KG1 (cell line): ENCODE results near the gene SORCS3.

Source experiments
- DNase-seq: peaks from one replicate; lab custom pipeline; 2025; lab: John Stamatoyannopoulos, UW

The SORCS3 gene

DNA sequence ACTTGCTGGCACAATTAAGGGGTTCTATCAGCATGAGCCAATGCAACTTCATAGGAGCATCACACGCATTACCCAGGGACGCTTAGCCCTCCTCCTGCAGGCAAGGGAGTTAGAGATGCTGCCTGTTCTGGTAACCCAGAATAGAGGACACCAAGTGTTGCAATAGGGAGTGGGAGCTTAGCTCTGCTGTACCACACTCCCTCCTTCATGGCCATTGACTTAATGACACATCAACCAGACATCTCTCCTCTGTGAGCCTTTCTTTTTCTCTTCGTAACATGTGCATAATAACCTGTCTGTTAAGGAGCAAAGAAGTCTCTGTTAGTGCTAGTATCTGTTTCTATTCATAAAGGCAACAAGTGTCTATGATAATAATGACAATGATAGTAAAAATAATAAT, 282.4 kb downstream of the SORCS3 start:
- DNase-seq = no peak

DNA sequence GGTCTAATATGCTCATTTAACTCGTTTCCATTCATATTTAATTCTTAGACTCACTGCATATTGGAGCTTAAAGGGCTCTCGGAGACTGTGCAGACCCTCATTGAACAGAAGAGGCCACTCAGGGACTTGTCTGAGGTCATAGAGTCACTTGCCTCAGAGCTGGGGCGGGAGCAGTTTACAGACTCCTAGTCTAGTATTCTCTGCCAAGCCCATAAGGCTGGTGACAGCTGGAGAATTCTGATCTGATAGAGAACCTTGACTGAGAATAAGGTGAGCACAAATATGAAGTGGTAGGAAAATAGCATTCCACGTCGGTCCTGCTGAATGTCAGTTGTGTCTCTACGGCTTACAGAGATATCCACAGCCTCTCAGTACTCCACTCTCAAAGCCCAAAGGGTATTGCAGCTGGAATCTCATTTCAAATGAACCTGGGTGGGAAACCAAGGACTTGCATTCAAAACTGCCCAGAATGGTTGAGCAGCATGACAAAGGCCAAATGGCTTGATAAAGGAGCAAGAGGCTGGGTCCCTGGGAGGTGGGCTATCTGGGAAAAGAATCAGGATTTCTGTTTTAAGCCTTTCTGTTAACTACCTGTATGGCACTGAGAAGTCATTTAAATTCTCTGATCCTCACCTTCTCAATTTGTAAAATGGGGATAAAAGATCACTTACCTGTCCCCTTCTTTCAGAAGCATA, 283.2 kb downstream of the SORCS3 start:
- DNase-seq = no peak

DNA sequence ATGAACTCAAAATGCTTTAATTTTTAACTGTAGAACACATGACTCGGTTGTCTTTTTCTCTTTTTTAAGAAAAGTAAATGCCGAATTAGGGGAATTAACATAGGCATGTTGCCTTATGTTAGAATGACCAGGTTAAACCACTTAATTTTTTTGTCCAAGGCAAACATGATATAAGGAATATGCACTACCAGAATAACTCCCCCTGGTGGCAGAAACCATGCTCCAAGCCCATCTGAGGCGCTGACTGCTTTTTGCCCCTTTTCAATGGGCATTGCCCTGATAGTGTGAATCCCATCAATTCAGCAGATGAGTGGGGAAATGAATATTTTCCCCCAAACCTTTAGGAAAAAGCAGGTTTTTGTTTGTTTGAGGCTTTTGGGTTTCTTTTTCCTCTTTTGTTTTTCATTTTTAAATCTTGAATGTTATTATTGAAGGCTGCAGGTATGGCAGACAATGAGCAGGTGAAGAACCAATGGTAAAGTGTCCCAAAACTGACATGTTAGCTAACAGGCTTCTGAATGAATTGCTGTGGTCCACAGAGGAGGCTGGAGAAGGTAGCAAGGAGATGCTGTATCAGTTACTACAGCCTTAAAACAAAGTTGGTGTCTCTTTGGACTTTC, 284.3 kb downstream of the SORCS3 start:
- no peak for DNase-seq

DNA sequence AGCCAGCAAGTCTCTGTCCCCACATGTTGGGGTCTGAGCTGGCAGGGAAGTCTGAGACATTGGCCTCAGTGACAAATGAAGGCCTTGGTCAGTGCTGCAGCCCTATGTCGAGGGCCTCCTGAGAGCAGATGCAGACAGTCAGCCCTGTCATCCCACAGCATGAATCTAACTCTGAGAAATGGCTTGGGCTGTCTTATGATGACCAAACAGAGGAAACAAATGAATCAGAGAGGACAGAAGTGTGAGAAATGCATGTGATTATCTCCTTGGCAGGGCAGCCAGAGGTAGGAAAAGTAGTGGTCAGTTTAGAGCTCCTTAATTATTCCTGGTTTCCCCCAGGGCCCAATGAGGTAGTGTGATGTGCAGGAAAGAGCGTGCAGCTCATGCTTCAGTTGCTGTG, 287.6 kb downstream of the SORCS3 start:
- no peak for DNase-seq

DNA sequence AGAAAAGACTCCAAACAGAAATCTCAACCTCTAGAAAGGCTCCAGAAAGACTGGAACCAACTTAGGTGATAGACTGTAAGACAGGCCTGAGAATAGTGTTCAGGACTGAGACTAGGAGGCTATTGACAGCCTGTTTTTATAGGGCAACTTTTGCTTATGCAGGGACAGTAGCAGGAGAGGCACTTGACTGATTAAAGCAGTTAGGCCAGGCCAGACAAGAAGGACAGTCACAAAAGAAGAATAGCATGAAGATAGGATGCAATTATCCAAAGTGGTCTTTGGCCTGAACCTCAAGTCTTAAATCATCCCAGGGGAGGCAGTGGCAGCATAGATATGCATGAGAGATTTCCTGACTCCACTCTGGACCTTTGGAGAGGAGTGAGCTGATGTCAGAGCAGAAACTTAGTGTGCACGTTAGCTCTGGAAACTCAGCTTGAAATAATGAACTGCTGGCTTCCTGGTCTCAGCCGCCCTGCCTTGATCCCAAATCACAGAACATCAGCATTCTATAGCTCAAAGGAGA, 290.6 kb downstream of the SORCS3 start:
- no peak for DNase-seq

DNA sequence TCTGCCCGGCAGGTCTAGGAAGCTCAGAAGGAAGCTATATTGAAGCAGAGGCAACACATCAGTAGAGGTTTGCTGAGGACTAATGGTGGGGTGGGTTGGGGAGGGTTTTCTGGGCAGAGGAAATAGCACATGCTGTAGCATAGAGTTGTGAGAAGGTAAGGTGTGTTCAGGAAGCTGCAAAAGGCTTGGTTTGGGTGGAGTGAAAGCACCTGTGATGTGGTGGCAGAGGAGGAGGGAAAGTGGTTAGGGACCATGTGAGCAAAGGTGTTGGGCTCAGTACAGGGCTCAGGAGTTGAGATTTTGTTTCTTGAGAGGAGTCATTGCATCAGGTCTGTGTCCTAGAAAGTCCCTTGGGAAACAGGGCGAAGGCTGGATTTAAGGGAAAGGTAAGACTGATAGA, 294.6 kb downstream of the SORCS3 start:
- no peak for DNase-seq

DNA sequence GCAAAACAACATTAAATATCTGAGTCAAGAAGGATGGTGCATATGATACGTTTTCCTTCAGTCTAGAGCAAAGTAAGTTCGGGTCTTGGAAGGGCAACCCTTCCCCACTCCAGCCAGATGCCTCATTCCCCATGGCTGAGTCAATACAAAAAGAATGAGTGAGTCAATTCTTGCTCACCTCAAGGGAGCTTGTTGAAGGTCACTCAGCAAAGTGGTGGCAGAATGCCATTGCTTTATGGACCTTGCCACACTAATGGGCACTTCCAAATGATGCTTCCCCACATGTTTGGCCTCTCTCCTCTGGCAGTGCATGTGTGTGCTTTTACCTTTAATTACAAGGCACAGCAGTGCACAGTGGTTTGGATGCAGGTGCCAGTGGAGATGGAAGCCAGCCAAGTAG, 296.5 kb downstream of the SORCS3 start:
- no peak for DNase-seq

DNA sequence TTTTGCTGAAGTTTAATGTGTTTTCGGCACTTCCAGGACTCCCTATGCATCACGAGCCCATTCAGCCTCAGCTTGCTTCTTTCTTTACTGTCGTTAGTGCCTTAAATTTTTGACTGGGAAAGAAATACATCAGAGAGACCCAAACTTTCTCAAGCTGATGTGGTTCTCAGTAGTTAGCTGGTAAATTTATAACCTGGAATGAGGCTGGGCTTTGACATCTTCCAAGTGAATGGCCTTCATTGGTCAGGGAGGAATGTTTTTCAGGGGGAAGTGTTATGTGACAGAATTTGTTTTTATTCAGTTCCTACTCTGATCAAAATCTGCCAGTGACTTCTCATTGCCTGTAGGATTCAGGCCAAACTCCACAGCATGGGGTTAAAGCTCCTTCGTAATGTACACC, 296.9 kb downstream of the SORCS3 start:
- DNase-seq = no peak

DNA sequence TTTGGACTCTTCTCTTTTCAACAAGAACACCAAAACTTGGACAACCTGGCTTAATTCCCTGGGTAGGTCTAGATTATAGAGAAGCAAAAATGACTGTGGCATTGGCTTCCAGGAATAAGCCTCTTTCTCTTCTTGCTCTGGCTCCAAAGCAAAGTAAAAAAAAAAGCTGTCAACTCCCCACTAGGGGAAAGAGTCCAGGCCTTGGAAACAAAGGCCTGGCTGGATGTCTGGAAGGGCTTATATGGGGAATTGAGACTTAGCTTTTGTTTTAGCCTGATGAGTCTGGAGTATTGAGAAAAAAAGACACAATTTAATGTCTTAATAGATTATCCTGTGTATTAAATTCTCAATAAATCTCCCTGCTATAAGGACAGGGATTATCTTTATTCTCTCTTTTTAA, 300.6 kb downstream of the SORCS3 start:
- DNase-seq = no peak

DNA sequence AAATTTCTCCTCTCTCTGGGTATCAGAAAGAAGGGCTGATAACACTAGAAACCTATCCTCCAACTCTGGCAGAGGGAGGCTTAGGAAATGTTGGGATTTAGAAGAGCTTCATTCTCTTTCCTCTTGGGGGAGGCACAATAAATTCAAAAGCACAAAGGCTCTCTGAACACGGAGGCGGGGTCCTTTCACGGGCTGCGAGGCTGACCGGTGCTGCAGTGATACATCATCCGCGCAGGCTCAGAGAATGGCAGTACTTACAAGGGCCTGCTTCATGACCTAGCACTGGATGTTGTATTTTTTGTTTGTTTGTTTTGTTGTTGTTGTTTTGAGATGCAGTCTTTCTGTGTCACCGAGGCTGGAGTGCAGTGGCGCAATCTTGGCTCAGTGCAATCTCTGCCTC, 306.2 kb downstream of the SORCS3 start:
- DNase-seq = no peak

DNA sequence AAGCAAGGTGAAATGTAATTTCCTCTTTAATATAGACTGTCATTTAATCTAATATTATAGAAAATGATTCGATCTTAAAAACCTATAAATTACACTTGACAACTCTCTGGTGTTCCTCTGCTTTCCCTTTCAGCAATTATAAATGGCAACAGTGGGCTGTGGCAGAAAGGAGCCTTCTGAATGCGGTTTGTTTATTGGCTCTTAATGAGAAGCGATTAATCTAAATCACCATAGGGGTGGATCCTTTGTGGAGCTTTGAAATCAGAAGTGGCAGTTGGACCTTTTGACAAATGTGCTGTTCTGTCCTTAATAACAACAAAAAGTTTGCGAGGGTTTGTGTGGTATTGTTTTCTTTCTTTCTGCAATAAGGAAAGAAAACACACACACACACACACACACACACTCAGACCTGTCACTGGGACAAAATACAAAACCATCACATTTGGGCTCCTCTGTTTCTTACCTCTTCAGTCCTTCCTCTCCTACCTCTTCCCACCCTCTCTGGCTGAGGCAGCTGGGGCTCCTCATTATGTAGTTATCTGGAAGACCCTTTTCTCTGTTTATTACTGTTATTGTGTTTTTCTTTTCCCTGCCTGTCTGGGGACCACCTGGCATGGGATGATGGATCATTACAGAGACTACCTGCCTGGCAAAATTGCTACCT, 316.2 kb downstream of the SORCS3 start:
- DNase-seq = no peak

DNA sequence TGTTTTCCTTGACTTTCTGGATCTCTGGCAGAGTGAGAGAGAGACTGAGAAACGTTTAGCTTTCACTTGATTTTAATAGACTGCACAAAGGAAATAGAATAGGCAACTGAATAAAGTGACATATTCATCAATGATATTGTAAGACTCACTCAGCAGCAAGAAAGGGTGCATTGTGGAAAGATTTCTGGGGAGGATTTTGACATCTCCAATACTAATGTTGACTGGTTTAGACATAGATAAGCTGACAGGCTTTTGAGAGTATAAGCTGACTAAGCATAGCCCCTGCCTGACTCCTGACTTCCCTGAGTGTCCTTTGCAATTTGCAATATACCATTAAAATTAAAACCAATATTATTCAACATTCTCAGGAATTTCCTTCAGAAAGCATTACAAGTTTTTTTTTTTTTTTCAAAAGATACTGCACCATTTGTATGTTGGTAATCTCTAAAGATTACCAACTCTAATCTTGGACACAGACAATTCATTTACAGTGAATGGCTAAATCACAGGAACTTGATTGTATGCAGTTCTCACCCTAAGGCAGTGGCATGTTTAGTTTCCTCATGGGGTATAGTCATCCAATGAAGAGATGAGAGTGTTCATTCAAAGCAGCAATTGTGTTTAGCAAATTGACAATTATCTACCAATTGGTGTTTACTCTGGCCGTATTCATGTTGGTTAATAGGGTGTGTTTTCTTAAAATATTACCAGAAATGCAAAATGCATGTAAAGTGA, 325.6 kb downstream of the SORCS3 start:
- DNase-seq = no peak

DNA sequence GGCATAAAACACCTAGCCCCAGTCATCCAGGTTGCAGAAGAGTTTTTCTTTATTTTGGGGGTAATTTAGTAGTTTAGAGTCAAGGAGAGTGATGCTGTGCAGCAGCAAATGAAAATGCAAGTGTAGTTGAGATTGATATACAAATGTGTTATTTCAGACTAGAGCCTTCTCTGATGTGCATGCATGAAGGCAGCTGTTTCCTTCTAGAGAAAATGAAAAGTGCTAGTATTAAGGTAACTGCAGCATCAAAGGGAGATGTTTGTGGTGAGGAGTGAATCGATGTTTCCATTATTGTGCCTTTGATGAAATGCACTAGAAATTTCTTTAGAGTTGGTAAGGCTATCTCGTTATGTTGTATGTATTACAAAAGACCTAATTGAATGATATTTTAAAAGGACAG, 339.3 kb downstream of the SORCS3 start:
- no peak for DNase-seq

DNA sequence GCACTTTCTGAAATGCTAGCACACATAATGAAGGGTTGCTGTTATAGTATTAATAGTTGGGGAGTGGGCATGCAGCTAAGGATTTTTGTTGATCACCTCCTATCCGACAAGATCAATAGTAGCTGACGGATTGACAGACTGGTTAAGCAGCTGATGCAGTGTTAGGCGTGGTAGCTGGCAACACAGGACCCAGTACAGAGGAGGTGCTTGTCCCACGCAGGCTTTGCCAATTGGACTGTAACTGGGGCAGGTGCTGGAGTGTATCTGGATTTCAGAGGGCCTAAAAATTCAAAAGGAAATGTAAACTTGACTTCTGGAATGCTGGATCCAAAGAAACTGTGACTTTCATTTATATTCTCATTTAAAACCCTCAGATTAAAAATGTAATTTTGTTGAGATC, 340.9 kb downstream of the SORCS3 start:
- DNase-seq = no peak

DNA sequence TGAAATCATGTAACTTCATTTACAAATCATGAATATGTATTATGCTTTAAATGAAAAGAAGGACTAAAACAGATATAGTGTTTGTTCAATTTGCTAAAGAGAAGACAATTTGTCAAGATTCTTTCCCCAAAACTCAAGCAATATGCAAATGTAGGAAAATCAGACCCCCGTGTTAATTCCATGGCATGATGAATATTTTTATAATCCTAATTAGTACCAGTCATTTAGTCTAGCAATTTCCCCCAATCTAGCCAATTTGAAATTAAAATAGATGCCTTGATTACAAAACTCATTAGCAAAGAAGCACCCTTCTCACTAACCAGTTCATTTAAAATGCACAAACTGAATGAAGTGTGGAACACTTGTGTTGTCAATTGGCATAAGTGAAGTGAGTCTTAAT, 347.6 kb downstream of the SORCS3 start:
- no peak for DNase-seq

DNA sequence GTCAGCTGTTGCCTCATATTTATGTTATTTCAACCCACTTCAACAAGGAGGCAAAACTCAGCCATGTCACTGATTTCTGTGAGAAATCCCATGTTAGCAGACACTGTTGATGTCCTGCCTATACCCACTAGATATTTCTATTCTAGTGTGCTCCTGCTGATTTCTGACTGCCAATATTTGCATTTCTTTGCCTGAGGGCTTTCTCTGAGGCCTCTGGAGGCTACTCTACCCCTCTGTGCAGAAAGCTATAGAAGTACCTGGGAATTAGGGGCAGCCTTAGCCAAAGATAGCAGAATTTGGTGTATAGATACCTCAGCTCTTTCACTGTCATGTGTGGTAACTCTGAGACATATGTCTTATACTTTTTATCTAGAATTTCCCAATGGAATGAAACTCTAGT, 348.8 kb downstream of the SORCS3 start:
- DNase-seq = no peak

DNA sequence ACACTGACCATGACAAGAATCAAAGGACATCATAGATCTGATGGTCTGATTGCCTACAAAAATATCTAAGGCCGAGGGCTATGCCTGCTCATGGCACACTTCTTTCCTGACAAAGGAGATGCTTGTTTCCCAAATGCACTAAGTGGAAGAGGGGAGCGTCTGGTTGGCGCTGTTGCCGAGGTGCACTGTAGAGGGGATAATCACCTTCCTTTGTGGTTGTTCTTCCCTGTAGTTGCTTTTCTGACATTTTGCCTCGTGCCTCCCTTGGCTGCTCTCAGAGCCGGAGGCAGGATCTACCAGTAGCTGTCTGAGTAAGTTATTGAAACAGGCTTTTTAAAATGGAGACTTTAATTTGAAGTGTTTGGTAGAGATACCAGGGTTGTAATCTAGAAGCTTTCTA, 352.0 kb downstream of the SORCS3 start:
- DNase-seq = no peak

DNA sequence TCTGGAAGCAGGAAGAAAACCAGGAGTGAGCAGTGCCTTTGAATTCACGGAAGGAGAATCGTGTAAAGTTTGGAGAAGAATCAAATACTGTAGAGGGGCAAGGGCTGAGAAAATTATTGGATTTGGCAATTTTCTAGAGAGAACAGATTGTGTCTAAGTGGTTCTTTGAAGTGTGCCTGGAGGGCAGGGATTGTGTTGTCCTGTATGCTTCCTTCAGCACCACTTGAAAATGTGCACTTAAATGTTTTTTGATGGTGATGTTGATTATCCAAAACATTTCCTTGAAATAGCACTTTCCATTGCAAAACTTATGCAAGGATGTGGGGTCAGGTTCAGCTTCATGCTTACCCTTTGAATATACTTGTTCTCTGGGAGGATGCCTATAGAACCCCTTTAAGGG, 360.2 kb downstream of the SORCS3 start:
- DNase-seq = no peak

DNA sequence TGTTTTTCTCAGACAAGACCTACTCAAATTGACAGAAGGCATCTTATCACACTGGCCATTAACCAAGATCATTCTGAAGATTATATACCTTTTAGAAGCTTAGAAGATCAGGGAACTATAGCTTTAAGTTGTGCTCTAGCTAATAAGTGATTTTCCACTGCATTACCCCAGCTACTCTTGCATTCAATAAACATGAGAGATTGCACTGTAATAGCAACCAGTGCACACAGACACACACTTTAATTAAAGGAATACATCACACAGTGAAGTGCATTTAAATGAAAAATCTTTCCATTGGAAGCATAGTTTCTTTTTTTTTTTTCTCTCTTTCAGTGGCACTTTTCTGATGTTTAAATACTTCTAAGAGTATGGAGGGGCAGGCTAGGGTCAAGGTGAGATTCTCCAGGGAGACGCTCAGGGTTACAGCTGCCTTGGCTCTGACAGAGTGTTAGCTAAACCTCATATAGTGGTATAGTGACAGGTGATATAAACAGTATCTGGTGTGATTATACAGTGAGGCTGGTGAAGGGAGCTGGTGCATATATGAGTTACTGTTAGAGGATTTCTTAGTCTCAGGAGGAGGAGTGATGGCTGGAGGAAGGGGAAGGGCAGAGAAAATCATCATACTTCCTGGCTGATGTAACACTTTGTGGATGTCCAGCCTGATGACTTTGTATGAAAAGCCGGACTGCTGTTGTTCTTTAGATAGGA, 369.5 kb downstream of the SORCS3 start:
- DNase-seq = no peak

DNA sequence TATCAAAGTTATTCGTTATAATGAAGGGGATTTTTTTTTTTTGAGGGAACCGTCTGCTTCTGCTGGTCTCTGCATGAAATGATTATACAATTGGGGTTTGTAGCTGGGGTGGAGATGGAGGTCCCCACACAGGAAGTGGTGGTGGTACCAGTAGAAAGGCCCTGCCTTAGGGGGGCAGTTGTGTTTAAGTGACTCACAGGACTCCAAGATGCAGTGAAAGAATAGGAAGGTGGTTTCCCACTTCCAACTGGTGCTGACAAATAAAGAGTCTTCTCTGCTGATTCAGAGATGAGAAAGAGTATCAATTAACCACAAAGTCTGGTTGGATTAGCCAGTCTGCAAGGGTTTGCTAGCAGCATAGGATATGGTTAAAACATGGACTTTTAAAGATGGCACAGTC, 376.0 kb downstream of the SORCS3 start:
- DNase-seq = no peak

DNA sequence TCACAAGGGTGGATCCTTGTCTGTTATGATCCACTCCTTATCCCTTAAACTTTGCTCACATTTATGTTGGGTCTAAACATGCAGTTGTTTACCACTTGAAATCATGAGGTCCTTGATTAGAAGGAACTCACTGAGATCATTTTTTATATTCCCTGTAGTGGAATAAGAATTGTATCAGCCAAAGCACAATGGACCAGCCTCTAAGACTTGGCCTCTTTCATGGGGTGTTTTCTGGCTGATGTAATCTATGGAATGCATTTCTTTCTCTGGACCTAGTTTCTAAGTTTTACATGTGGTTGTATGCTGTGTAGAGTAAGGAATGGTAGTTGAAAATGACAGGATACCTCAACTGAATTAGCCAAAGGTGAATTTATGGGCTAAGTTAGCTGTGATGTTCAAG, 376.6 kb downstream of the SORCS3 start:
- DNase-seq = no peak
